Globus pallidus (tissue), 1 donor: ENCODE data around the gene NMUR2.

ENCODE experiments used
- DNase-seq: peaks from one replicate; pipeline ENCODE4 v3.0.0-alpha.2; 2015; ENCODE audit warnings: low spot score

Gene NMUR2, protein sequence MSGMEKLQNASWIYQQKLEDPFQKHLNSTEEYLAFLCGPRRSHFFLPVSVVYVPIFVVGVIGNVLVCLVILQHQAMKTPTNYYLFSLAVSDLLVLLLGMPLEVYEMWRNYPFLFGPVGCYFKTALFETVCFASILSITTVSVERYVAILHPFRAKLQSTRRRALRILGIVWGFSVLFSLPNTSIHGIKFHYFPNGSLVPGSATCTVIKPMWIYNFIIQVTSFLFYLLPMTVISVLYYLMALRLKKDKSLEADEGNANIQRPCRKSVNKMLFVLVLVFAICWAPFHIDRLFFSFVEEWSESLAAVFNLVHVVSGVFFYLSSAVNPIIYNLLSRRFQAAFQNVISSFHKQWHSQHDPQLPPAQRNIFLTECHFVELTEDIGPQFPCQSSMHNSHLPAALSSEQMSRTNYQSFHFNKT

DNA sequence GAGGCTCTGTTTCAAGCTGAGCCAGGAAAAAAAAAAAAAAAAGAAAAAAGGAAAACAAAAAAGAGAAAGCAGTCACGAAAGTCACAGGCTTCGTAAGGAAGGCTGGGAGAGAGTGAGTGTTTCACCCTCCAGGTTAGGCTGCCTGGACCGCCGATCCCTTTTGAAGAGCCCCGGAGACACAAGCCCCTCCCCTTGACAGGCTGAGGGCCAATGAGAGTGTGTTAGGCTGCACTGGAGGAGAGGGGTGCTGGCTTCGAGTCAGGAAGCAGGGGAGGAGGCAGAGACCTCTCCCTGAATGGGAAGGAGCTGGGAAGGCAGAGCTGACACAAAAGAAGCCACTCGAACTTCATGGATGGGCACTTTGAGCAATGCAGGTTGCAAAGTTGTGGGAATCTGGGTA is at the start of gene NMUR2:
NMUR2 (minus strand) TSS at position 135 of the 400 bp plus-strand sequence. CDS start 166 bp downstream, outside the sequence.
- no peak for DNase-seq

DNA sequence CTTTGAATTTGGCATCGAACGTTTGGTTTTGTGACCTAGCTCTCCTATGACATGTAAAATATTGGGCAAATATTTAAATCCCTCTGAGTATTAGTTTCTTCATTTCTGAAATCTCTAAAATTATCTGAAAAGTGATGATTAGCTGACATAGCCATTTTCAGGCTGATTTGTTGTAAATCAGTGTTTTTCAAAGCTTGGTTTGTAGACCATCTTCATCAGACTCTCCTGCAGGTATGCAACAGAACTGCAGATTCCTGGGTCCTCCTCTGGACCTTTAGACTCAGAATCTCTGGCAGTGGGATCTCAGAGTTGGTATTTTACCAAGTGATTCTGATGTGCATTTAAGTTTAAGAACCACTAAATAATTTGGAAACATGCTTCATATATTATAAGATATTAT is 38.9 kb upstream of the NMUR2 start:
- no peak for DNase-seq

DNA sequence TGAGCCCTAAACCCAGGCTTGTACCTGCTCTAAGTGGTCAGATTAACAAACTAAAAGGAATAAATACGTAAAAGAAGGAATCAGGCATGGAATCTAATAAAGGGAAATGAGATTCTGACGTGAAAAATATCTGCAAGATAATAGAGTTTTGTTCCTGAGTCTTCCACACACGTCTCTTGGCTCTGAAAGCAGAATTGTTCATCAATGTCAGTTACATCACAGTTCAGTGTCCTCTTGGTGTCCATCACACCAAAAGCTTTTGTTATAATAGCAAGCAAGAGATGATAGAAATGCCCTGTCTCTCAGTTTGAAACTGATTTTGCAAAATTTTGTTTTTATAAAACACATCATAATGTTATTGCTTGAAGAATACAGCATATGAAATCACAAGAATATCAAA is 34.7 kb upstream of the NMUR2 start:
- peak; percentile 82 for DNase-seq

DNA sequence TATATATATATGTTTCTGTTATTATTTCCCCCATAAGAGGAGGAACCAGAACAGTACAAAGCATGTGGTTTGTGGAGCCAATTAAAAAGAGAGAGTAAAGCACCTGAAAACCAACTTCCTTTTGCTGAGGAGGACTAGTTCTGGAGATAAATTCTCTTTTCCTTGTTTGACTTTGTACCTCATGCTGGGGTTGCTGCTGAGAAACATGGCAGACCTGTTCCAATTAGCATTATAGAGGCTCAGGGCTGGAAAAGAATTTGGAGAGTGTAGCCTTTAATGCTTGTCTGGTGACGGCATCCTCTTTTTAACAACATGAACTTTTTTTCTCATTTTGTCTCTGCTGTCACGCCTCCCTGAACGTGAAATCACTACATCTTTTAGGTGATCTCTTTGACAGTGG is 32.8 kb upstream of the NMUR2 start:
- no peak for DNase-seq

DNA sequence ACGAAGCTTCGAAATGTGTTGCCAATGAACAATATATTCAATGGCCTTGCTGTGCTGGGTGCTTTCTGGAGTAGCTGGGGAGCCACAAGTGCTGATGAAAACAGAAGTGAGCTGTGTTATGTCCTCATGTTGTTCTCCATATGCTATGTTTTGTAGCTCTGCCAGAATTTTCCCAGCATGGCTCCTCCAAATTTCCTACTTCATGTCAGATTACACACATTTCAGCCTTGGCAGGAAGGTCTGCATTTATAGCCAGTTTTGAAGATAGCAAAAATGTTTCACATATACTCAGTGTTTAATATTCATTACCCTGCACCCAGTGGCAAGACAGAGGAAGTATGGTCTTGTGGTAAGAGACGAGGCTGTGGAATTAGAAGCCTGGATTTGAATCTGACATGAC is 22.6 kb upstream of the NMUR2 start:
- no peak for DNase-seq

DNA sequence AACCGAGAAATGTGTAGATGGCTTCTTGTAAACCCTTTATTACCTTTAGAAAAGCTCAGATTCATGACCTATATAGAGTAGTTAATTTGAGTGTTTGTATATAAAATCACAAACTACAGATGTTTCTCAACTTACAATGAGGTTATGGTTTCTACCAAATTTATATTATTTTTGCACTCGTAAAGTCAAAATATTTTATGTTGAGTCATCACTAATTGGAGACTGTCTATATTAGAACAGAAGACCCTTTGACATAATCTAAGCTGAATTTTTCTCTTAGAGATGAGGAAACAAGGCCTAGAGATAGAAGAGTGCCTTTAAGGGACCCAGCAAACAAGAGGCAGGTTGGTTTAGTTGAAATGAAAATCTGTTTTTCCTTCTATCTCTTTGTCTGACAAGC is 20.0 kb upstream of the NMUR2 start:
- no peak for DNase-seq

DNA sequence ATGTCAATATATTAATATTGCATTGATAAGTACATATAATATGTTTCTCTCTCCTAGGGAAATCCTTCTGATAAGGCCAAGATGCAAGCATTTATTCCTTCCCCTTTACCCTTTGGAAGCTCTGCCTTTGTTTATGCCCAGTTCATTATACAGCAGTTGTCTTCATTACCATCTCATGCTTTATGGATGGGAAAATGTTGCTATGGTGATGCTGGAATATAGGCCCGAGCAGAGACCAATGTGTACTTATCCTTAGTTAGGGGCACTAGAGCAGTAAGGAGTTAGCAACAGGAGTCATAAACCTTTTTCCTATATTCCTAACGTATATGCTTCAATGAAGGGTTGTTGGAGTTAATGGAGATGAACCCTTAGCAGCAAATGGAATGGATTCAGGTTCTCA is 19.4 kb upstream of the NMUR2 start:
- no peak for DNase-seq

DNA sequence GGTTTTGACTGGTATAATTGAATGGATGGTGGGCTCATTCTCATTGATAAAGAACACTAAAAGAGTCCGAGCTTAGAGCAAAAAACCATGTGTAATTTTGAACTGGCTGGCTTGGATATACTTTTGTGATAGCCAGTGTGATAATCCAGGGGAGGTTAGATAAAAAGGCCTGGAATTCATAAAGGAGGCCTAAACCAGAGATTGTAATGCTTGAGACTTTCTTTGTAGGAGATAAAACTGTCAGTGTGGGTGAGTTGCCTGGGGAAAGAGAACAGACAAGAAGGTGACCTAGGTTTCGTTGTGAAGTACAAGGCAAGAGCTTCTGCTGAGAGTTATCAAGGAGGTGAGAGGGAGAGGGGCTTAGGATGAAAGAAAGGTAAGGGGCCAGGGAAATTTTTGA is 17.0 kb upstream of the NMUR2 start:
- no peak for DNase-seq

DNA sequence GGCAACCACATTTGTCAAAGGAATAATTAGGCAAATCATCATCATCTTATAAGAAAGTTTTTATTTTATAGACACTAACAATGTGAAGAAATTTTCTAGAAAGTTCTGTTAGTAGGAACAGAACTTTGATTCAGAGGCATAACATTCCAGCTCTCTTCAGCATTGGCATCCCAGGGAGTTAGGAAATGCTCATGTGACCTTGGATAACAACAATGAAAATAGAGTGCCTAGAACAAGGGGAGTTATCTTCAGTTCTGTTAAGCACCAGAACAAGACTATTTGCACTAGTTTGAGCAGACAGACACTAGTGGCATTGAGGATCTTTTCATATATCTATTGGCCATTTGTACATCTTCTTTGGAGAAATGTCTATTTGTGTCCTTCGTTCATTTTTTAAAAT is 7.0 kb upstream of the NMUR2 start:
- no peak for DNase-seq

DNA sequence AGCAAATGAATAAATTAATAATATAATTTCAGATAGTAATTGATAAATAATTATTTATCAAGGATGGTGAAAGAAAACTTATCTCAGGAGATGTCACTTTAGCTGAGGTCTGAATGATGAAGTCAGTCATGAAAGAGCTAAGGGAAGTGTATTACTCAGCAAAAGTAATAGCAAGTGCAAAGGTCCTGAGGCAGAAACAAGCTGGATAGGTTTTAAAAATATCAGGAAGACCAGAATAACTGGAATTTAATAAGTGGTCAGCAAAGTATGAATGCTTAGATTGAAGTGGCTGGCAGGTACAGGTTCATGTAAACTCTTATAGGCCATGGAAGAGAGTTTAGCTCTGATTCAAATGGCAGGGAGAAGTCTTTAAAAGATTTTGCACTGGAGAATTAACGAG is 1.0 kb upstream of the NMUR2 start:
- no peak for DNase-seq

DNA sequence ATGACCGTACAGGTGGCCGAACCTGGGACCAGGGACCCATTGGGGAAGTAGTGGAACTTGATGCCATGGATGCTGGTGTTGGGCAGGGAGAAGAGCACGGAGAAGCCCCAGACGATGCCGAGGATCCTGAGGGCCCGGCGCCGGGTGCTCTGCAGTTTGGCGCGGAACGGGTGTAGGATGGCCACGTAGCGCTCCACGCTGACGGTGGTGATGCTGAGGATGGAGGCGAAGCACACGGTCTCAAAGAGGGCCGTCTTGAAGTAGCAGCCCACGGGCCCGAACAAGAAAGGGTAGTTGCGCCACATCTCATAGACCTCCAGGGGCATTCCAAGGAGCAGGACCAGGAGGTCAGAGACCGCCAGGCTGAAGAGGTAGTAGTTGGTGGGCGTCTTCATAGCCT is 585 bp downstream of the NMUR2 start:
- no peak for DNase-seq

DNA sequence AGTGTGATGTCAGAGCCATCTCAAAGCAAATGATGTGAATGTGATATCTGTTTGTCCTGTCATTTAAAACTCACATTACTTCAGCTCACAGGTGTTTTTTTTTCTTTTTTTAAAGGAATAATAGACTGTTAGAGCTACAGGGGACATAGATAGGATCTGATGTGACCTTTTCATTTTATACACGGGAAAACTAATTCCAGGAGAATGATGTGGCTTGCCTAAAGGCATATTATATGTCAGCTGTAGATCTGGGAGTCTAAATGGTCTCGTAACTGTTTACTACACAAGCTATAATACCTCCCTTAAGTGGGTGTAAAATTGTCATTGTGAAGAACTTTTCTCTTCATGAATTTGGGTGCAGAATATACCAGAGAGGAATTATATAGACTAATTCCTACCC is 2.0 kb downstream of the NMUR2 start:
- DNase-seq = no peak

DNA sequence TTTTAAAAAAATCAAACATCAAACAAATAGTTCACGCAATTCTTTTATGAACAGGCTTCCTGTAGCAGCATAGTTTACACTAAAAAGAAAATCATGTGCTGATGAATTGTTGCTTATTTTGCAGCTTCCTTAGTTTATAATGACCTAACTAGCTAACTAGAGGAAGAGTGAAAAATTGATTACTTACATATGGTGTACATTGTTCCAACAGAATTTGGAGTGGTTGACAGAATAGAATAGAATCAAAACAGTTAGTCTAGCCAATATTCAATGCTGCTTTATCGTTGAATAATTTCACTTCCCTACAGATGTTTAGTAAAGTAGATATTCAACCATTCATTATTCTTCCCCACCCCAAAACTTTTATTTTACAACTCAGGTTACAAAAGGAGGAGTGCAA is 4.2 kb downstream of the NMUR2 start:
- DNase-seq = no peak

DNA sequence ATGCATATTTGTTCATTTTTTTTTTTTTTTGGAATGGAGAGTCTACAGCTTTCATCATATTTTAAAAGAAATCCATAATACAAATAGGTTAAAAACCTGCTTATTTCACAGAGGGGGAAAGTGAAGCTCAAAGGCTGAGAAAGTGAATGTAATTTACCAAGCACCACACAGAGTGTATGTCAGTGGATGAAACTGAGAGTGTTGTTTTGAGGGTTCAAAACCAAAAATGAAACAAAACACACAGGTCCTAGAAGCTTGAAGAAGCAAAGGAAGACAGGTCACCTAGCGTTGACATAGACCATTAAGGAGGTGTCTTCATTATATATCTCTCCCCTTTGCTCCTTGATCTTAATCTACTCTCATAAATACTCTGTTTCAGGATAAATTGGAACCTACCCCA is 7.5 kb downstream of the NMUR2 start:
- DNase-seq = no peak

DNA sequence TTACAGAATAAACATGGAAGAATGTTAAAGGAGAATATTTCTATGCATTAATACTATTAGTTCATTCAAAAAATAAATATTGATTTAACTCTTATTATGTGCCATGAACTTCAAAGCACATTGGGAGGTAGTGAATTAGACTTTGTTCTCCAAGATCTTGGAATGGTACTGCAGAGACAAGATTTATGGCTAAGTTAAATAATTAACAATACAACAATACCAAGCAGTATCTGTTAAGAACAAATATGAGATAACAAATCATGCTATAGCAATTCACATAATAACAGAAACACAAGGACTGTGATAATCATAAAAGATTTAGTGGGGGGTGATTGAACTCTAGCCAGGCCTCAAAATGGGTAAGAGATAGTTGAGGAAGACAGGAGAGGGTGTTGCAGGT is 11.6 kb downstream of the NMUR2 start:
- no peak for DNase-seq

DNA sequence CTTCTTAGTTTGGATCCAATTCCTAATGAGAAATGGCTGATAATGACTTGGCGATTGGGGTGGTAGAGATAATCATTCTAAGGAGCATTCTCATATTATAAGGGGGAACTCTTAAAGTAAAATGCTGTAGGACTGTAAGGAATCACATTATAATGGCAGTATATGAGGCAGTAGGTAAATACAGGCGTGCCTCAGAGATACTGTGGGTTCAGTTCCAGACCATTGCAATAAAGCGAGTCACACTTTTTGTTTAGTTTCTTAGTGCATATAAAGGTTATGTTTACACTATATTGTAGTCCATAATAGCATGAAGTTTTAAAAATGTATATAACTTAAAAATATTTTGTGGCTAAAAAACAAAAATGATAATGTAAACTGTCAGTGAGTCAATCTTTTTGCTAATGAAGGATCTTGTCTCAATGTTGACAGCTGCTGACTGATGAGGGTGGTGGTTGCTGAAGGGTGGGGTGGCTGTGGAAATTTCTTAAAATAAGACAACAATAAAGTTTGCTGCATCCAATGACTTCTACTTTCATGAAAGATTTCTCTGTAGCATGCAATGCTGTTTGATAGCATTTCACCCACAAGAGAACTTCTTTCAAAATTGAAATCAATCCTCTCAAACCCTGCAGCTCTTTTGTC is 15.8 kb downstream of the NMUR2 start:
- no peak for DNase-seq

DNA sequence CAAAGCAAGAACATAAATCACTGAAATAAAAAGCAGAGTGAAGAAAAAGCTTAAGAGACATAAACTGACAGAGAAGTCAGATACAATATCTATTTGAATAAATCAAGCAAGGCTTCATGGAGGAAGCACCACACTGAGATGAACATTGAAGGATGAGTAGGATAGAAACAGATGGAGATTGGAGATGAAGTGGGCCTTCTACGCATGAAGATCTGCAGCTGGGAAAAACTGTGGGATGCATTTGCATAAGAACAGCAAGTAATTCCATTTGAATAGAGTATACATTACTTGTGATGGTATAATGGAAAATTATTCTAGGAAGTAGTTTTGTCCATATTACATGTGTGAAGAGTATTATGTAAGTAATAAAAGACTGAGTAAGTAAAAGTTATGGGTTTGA is 16.5 kb downstream of the NMUR2 start:
- DNase-seq = no peak

DNA sequence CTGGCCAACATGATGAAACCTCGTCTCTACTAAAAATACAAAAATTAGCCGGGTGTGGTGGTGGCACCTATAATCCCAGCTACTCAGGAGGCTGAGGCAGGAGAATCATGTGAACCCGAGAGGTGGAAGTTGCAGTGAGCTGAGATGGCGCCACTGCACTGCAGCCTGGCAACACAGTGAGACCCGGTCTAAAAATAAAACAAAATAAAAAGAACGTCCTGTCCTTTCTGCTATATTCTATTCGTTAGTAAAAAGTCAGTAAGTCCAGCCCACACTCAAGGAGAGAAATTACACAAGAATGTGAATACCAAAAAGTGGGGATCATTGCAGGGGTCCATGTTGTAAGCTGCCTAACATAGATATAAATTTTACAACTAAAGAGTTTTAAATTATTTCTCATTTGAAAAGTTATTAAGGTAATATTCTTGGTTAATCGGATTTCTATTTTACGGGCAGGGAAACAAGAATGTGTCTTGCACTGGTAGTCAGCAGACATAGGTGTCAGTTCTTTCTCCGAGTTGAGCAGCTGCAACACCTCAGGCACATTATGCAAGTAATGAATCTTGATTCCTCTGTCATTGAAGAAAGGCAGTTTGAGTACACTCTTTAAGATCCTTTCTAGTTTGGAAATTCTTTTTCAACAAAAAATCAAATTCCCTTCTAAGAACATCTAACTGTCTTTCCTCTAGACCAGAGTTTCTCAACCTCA is 24.5 kb downstream of the NMUR2 start:
- DNase-seq = no peak

DNA sequence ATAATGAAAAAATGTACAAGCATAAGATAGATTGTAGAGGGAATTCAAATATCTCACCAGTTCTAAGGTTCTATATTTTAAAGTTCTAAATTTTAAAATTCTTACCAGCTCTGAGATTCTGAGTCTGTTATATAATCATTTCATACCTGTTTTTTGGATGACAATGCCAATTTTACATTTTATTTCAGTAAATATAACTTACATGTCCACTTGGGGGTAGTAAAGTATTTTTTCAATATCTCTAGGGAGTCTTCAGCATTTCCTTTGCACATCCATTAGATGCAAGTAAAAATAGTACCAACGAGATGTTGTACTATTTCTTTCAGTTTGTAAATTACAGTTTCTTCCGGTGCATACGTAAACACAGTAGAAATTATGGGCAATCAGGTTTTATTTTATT is 25.7 kb downstream of the NMUR2 start:
- DNase-seq = peak; percentile 60

DNA sequence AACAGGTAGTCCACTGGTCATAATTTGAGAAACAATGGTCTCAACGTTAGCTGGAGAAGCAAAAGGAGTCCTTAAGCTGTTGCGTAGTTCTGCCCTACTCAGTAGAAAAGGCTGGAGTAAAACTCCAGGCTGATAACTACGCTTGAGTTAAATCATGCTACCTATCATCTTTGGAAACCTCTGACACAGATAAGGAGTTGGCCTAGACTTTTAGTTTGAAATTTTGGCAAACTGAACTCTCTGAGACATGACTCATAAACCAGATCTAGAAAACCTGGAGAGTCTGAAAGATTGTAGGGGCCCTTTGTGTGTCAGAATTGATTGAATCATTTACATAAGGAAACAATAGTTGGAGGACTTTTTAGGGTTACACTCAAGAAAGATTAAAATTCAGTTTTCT is 26.3 kb downstream of the NMUR2 start:
- no peak for DNase-seq

DNA sequence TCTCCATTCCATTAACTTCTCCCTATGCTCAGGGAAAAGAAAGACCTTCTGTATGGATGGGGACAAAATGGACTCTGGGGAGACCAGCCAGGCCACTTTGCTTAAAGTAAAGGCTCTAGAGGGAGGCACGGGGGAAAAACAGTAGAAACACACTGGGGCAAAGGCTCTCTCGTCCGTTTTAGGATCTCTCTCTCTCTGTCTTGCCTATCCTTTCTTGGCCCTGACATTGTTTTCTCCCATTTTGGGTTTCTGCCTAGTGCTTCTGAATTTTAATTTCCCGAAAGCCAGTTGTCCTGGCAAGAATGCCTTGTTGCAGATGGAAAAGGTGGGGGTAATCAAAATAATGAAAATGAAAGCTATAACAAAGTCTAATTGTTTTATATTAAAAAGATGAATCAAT is 28.2 kb downstream of the NMUR2 start:
- DNase-seq = peak; percentile 45

DNA sequence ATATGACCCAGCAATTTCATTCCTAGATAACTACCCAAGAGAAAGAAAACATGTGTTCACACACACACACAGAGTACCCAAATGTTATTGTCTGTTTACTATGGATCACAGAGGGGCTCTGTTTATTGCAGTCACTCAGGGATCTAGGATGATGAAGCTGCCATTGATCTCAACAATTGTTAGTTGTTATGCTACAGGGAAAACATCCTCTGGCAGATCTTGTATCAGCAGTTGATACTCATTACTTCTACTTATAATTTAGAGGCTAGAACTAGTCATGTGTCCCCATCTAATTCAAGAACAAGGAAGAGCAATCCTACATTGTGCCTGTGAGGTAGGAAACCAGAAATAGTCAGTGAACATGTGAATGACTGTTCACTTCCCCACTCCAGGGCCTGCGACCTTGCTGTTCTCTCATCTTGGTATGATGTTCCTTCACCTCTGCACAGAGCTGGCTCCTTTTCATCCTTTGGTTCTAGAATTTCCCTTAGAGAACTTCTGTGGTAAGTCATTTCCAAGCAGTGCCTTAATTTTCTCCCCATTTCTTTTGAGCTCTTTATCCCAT is 30.3 kb downstream of the NMUR2 start:
- DNase-seq = peak; percentile 60

DNA sequence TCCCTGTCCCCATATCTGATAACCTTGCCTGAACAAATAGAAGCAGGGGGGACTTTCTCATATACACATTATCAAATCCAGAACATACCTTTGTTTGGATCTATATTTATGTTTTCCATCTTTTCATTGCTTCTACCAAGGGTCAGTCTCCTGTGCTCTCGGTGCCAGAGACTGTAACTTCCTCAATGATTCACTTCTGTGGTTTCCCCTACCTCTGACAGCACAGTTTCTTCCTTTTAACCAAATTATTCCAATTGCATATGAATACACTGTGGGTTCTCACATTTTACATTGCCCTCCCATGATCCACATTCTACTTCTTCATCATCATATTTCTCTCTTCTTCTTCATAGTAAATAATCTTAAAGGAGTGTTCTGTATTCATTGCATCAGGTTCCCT is 32.2 kb downstream of the NMUR2 start:
- DNase-seq = no peak
